ENCODE measurements around the gene NT5DC3.

- TF ChIP-seq ISL1 (CRISPR knock-in tag; IDR thresholded peaks at IDR 0.05) (no peak), ZNF70 (CRISPR knock-in tag; IDR thresholded peaks at IDR 0.05) (no peak), ESRRG (CRISPR knock-in tag; IDR thresholded peaks at IDR 0.05) (no peak), ZC3H10 (CRISPR knock-in tag; IDR thresholded peaks at IDR 0.05) (no peak), ZNF8 (CRISPR knock-in tag; IDR thresholded peaks at IDR 0.05) (no peak), CSDC2 (CRISPR knock-in tag; IDR thresholded peaks at IDR 0.05) (no peak)
- TF ChIP-seq, protein P1, sequence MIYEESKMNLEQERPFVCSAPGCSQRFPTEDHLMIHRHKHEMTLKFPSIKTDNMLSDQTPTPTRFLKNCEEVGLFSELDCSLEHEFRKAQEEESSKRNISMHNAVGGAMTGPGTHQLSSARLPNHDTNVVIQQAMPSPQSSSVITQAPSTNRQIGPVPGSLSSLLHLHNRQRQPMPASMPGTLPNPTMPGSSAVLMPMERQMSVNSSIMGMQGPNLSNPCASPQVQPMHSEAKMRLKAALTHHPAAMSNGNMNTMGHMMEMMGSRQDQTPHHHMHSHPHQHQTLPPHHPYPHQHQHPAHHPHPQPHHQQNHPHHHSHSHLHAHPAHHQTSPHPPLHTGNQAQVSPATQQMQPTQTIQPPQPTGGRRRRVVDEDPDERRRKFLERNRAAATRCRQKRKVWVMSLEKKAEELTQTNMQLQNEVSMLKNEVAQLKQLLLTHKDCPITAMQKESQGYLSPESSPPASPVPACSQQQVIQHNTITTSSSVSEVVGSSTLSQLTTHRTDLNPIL (CRISPR knock-in tag; IDR thresholded peaks at IDR 0.05; ENCODE audit: low read depth), result no peak
Observed at GRCh38 chr12:103728323-103728722, 112.7 kb downstream of the NT5DC3 start.

Measured in SK-N-SH treated with all-trans-retinoic acid at 6 μM for 48 hours (cell line).